Osteoblast (primary cell): ENCODE measurements around the gene LPO. TPM values are rescaled to one million over a fixed set of nuclear protein-coding genes. Genes with fewer than 3 reads are reported as not detected.

ENCODE experiments used
- DNase-seq: peaks from one replicate; pipeline ENCODE4 v3.0.0; 2011; ENCODE audit warnings: low spot score, mixed read lengths; ENCODE audit not compliant: insufficient read length; ENCODE audit errors: missing footprints
- H2AFZ ChIP-seq: 2 replicates; pipeline ENCODE4 v1.6.0; 2011; ENCODE audit warnings: mild to moderate bottlenecking, low read length
- H3K27ac ChIP-seq: 2 replicates; pipeline ENCODE4 v1.5.1; 2011; ENCODE audit warnings: mild to moderate bottlenecking, low read depth, low read length, moderate library complexity
- H3K27me3 ChIP-seq: 2 replicates; pipeline ENCODE4 v1.6.0; 2012; ENCODE audit warnings: mild to moderate bottlenecking, control low read depth, inconsistent platforms, low read length, moderate library complexity; ENCODE audit not compliant: insufficient read depth
- H3K36me3 ChIP-seq: 2 replicates; pipeline ENCODE4 v1.5.1; 2011; ENCODE audit warnings: mild to moderate bottlenecking, low read length, control low read depth, moderate library complexity; ENCODE audit not compliant: insufficient read depth
- H3K4me1 ChIP-seq: 2 replicates; pipeline ENCODE4 v1.5.1; 2011; ENCODE audit warnings: mild to moderate bottlenecking, low read length, control low read depth, moderate library complexity; ENCODE audit not compliant: insufficient read depth
- H3K4me2 ChIP-seq: 2 replicates; pipeline ENCODE4 v1.6.0; 2011; ENCODE audit warnings: mild to moderate bottlenecking, low read length; ENCODE audit not compliant: insufficient read depth
- H3K4me3 ChIP-seq: fragments of 200-600 bp; sonication (generic); 3 replicates; pipeline ENCODE4 v1.5.1; 2012; ENCODE audit warnings: mild to moderate bottlenecking, low read length, inconsistent platforms; ENCODE audit not compliant: insufficient read depth
- H3K79me2 ChIP-seq: 2 replicates; pipeline ENCODE4 v1.6.0; 2012; ENCODE audit warnings: mild to moderate bottlenecking, low read length, control low read depth, inconsistent platforms; ENCODE audit not compliant: insufficient read depth
- H3K9me3 ChIP-seq: 2 replicates; pipeline ENCODE4 v1.5.1; 2011; ENCODE audit warnings: low read depth, low read length, control low read depth
- H4K20me1 ChIP-seq: 2 replicates; pipeline ENCODE4 v1.6.0; 2012; ENCODE audit warnings: mild to moderate bottlenecking, low read length, control low read depth; ENCODE audit not compliant: insufficient read depth
- CTCF ChIP-seq: IDR thresholded peaks from 2 replicates; pipeline ENCODE4 v1.5.1; 2011; ENCODE audit warnings: mild to moderate bottlenecking, low read depth, low read length, moderate library complexity; ENCODE audit errors: extremely low read depth
- total RNA-seq: library from RNA; depleted of rRNA; stranded (reverse); fragments of >200 nt; gene quantifications from 2 replicates; pipeline ENCODE4 v1.2.3, GENCODE V29; 2012

LPO gene
- total RNA-seq, 1 donor = not detected

- H3K36me3 ChIP-seq = no peaks in the 10 kb centered on the region
- H3K9me3 ChIP-seq = no peaks in the 10 kb centered on the region
- H3K79me2 ChIP-seq = no peaks in the 10 kb centered on the region
- DNase-seq = no peak
- peaks cover 4% of the 10 kb centered on the region for H4K20me1 ChIP-seq
- no peak overlapping the region for H2AFZ ChIP-seq
- no peak overlapping the region for H3K27ac ChIP-seq
- no peak for TF ChIP-seq CTCF
- H3K4me2 ChIP-seq = no peak overlapping the region
- H3K27me3 ChIP-seq = peaks cover 35% of the 10 kb centered on the region
- H3K4me3 ChIP-seq = no peak overlapping the region
- peaks cover 9% of the 10 kb centered on the region for H3K4me1 ChIP-seq
Measured at GRCh38 chr17:58193641-58194255, 44.6 kb upstream of the LPO start.

- H3K4me1 ChIP-seq = no peaks in the 10 kb centered on the region
- H3K27ac ChIP-seq = no peak overlapping the region
- H2AFZ ChIP-seq = no peak overlapping the region
- no peak overlapping the region for H3K4me3 ChIP-seq
- no peak overlapping the region for H3K4me2 ChIP-seq
- H4K20me1 ChIP-seq = no peaks in the 10 kb centered on the region
- no peak for TF ChIP-seq CTCF
- DNase-seq = no peak
- H3K27me3 ChIP-seq = peaks cover 42% of the 10 kb centered on the region
- H3K36me3 ChIP-seq = no peaks in the 10 kb centered on the region
- no peaks in the 10 kb centered on the region for H3K79me2 ChIP-seq
- H3K9me3 ChIP-seq = no peaks in the 10 kb centered on the region
Measured at GRCh38 chr17:58195518-58196123, 42.8 kb upstream of the LPO start.

GRCh38 chr17:58196610-58197009 lies 41.8 kb upstream of the LPO start:
- no peak for TF ChIP-seq CTCF
- Histone ChIP-seq H3K79me2 (no peaks in the 10 kb centered on the region), H2AFZ (no peak overlapping the region), H3K27me3 (peaks cover 33% of the 10 kb centered on the region), H3K4me1 (no peaks in the 10 kb centered on the region), H4K20me1 (no peaks in the 10 kb centered on the region), H3K4me2 (no peak overlapping the region), H3K36me3 (no peaks in the 10 kb centered on the region), H3K27ac (no peak overlapping the region), H3K9me3 (no peaks in the 10 kb centered on the region), H3K4me3 (no peak overlapping the region)
- DNase-seq = no peak

- peak; percentile 76 for TF ChIP-seq CTCF
- DNase-seq = peak; percentile 95
- H3K4me1 ChIP-seq = no peaks in the 10 kb centered on the region
- no peaks in the 10 kb centered on the region for H3K36me3 ChIP-seq
- H3K4me3 ChIP-seq = no peak overlapping the region
- H2AFZ ChIP-seq = peak overlapping the region; percentile 56
- H3K27ac ChIP-seq = no peak overlapping the region
- no peaks in the 10 kb centered on the region for H3K79me2 ChIP-seq
- H4K20me1 ChIP-seq = no peaks in the 10 kb centered on the region
- H3K27me3 ChIP-seq = peaks cover 23% of the 10 kb centered on the region
- H3K9me3 ChIP-seq = no peaks in the 10 kb centered on the region
- no peak overlapping the region for H3K4me2 ChIP-seq
Measured at GRCh38 chr17:58200024-58200633, 38.3 kb upstream of the LPO start.
